Stimulated activated effector memory CD8-positive, alpha-beta T cell treated with anti-CD3 and anti-CD28 coated beads, Interleukin-12 subunit alpha, Interleukin-12 subunit beta, amount 100 ng/mL, for 72 hours (primary cell): ENCODE results near the gene ARF1.

Source experiments
- ATAC-seq: fragments of 150-1000 bp; cut with Tn5 transposase; 2 replicates; pipeline ENCODE4 v1.10.0; 2021
- DNase-seq, 2 donors: peaks; one replicate each; pipeline ENCODE4 v3.0.0; 2021 to 2022; ENCODE audit warnings: low spot score in 2 of 2
- H3K27ac Mint-ChIP-seq: one replicate; pipeline ENCODE4 v1.8.0; 2022; ENCODE audit warnings: mild to moderate bottlenecking, mixed read lengths
- H3K36me3 Mint-ChIP-seq: one replicate; pipeline ENCODE4 v1.8.0; 2022; ENCODE audit warnings: mild to moderate bottlenecking, mixed read lengths
- H3K4me1 Mint-ChIP-seq: one replicate; pipeline ENCODE4 v1.8.0; 2022; ENCODE audit warnings: mixed read lengths
- H3K4me3 Mint-ChIP-seq: one replicate; pipeline ENCODE4 v1.8.0; 2022; ENCODE audit warnings: mild to moderate bottlenecking, mixed read lengths
- H3K9me3 Mint-ChIP-seq: one replicate; pipeline ENCODE4 v1.8.0; 2022; ENCODE audit warnings: mixed read lengths

Gene ARF1

DNA sequence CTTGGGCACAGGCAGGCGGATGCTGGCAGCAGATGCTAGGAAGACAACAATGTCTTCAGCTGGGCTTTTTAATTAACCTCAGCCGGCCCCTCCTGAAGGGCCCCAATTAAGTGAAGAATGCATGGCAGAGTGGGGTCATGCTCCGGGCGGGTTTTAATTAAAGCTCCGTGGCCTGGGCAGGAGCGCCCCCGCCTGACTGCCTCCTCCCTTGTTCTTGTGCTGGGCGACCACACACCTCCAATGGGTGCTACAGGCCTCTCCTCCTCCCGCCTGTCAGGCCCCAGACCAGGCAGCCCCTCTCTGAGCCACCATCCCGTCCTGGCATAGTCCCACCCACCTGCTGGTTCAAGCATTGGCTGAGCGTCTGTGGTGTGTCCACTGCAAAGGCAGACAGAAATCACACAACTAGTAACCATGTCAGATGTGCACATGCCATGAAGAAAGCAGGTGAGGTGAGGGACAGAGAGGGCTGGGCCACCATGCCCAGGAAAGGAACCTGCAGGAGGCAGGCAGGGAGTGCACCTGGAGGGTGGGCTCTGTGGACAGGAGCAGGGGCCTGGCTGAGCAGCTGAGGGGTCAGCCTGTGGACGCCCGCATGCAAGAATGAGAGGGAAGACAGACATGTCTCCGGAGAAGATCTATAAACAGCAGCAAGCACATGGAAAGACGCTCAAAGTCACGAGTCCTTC is 8.5 kb upstream of the ARF1 start:
- no peaks in the 10 kb centered on the region for H3K9me3 Mint-ChIP-seq
- H3K4me3 Mint-ChIP-seq: no peak overlapping the region
- no peak overlapping the region for H3K27ac Mint-ChIP-seq
- ATAC-seq (peak; percentile 37), DNase-seq (no peak)
- peaks cover 4% of the 10 kb centered on the region for H3K36me3 Mint-ChIP-seq
- peaks cover 24% of the 10 kb centered on the region for H3K4me1 Mint-ChIP-seq

DNA sequence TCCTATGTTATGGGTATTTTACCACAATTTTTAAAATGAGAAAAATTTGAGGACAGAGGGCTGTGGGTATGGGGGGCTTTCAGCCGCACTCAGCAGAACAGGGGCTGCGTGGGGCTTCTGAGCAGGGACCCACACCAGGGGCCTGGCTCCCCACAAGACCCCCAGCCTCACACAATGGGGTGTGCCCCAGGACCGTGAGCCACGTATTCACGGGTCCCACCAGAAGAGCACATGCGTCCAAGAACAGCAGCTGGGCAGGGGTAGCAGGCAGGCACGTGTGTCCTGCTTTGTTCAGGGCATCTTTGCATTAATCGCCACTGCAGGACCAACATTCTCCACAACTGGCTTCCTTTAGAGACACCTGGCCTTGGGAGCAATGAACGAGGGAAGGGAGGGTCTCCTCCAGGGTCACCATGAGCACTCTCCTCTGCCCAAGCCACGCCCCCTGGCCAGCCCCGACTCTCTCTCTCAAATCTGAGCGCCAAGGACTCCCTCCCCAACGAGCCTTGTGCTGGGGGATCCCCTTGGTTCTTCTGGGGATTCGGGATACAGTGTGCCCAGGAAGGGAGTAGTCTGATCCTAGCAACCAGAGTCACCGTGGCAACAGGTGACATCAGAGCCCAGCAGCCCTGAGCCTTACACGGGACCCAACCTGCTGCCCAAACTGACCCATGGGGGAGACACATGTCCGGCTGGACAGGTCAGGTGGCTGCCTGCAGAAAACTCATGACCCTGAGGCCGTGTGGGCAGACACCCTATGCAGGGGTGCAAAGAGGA is 7.4 kb upstream of the ARF1 start:
- H3K4me3 Mint-ChIP-seq: no peak overlapping the region
- no peak overlapping the region for H3K27ac Mint-ChIP-seq
- DNase-seq: no peak
- peaks cover 10% of the 10 kb centered on the region for H3K36me3 Mint-ChIP-seq
- ATAC-seq: no peak
- H3K4me1 Mint-ChIP-seq: peaks cover 24% of the 10 kb centered on the region
- no peaks in the 10 kb centered on the region for H3K9me3 Mint-ChIP-seq

DNA sequence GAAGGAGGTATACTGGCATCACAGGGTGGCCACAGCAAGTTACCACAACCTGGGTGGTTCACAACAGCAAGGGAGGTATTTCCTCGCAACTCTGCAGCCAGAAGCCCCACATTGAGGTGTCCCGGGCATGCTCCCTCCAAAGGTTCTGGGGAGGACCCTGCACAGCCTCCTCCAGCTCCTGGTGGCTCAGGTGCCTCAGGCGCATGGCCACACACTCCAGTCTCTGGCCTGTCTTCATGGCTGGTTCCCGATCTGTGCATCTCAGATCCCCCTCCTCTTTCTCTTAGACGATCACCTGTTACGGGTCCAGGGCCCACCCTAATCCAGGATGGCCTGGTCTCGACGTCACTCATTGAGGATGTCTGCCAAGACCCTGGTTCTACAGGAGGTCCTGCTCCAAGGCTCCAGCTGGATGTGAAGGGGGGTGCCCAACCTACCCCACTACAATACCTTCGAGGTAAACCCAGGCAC is 6.7 kb upstream of the ARF1 start:
- H3K27ac Mint-ChIP-seq: no peak overlapping the region
- H3K4me3 Mint-ChIP-seq: no peak overlapping the region

DNA sequence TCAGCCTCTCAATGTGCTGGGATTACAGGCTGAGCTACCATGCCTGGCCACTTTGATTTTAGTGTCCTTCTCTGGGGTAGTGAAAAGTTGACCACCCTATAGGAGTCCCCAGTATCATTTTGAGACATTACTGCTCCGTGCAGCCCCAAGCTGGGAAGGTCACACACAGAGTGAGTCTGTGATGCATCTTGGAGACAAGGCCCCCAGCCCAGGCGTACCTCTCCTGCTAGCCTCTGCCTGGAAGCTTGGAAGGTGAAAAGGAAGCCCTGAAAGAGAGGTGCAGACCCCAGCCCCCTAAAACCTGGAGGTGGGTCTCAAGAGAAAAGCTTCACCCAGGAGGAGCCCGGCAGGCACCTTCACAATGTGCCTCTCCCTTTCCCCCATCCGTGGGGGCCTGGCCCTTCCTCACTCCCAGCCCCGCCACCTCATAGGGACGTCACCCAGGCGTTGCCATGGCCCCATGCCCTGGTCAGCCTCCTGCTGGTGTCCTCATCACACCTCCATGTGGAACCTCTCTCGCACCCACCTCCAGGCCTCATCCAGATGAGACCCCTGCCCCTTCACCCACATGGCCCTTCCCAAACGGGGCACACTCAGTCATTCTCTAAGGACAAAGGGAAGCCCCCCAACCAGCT is 5.6 kb upstream of the ARF1 start:
- no peak overlapping the region for H3K4me3 Mint-ChIP-seq
- ATAC-seq (no peak), DNase-seq (no peak)
- H3K36me3 Mint-ChIP-seq: peaks cover 10% of the 10 kb centered on the region
- H3K9me3 Mint-ChIP-seq: no peaks in the 10 kb centered on the region
- H3K27ac Mint-ChIP-seq: no peak overlapping the region
- H3K4me1 Mint-ChIP-seq: peaks cover 35% of the 10 kb centered on the region

More for the DNA sequence above, 6.7 kb upstream of the ARF1 start:
- ATAC-seq (no peak), DNase-seq (no peak)
- Mint-ChIP-seq H3K36me3 (peaks cover 10% of the 10 kb centered on the region), H3K9me3 (no peaks in the 10 kb centered on the region), H3K4me1 (peaks cover 24% of the 10 kb centered on the region)

GRCh38 chr1:228077565-228078330 is 4.8 kb upstream of the ARF1 start:
- no peaks in the 10 kb centered on the region for H3K9me3 Mint-ChIP-seq
- H3K36me3 Mint-ChIP-seq: peaks cover 15% of the 10 kb centered on the region
- no peak overlapping the region for H3K4me3 Mint-ChIP-seq
- DNase-seq (no peak), ATAC-seq (no peak)
- no peak overlapping the region for H3K27ac Mint-ChIP-seq
- H3K4me1 Mint-ChIP-seq: peaks cover 34% of the 10 kb centered on the region

- Mint-ChIP-seq H3K9me3 (no peaks in the 10 kb centered on the region), H3K4me1 (peaks cover 30% of the 10 kb centered on the region), H3K36me3 (peaks cover 28% of the 10 kb centered on the region), H3K27ac (no peak overlapping the region), H3K4me3 (no peak overlapping the region)
- no peak for ATAC-seq
- DNase-seq: no peak
Measured at GRCh38 chr1:228079013-228079412, 3.5 kb upstream of the ARF1 start.

GRCh38 chr1:228079601-228080263 is 2.8 kb upstream of the ARF1 start:
- no peak for ATAC-seq
- Mint-ChIP-seq H3K4me3 (no peak overlapping the region), H3K9me3 (no peaks in the 10 kb centered on the region), H3K4me1 (peaks cover 32% of the 10 kb centered on the region), H3K36me3 (peaks cover 35% of the 10 kb centered on the region), H3K27ac (no peak overlapping the region)
- no peak for DNase-seq

- peaks cover 47% of the 10 kb centered on the region for H3K4me1 Mint-ChIP-seq
- peaks cover 49% of the 10 kb centered on the region for H3K36me3 Mint-ChIP-seq
- DNase-seq (no peak), ATAC-seq (no peak)
- peak overlapping the region; percentile 90 for H3K4me3 Mint-ChIP-seq
- peak overlapping the region; percentile 94 for H3K27ac Mint-ChIP-seq
- no peaks in the 10 kb centered on the region for H3K9me3 Mint-ChIP-seq
Measured at GRCh38 chr1:228081144-228081543, 1.4 kb upstream of the ARF1 start.

DNA sequence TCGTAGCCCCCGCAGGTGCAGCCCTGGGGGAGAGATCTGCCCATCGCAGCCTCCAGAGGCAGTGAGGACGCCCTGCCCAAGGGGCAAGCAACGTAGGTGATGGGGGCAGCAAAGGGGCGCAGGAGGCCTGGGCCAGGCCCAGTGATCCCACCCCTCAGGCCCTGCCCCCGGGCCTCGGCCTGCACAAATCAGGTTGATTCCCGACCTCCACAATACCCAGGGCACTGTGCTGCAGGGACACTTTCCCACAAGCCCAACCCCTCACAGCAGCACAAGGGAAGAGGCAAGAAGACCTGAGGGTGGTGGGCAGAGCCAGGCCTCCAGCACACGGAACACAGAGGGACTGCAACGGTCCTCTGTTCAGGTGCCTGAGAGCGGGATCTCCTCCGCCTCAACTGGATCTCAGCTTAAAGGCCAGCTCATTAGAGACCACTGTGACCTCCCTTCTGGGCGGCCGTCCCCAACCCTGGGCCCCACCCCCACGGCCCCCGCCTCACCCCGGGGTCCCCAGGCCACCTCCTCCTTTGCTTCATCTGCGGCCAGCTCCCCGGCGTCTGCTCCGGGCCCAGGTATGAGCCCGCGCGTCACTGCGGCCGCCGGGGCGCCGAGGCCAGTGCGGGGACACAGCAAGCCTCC is 812 bp upstream of the ARF1 start:
- no peaks in the 10 kb centered on the region for H3K9me3 Mint-ChIP-seq
- peaks cover 52% of the 10 kb centered on the region for H3K4me1 Mint-ChIP-seq
- peak; percentile 27 for ATAC-seq
- peaks cover 55% of the 10 kb centered on the region for H3K36me3 Mint-ChIP-seq
- H3K27ac Mint-ChIP-seq: peak overlapping the region; percentile 94
- no peak for DNase-seq
- H3K4me3 Mint-ChIP-seq: peak overlapping the region; percentile 90

GRCh38 chr1:228082918-228083870 is 686 bp downstream of the ARF1 start:
- peaks cover 69% of the 10 kb centered on the region for H3K36me3 Mint-ChIP-seq
- peak overlapping the region; percentile 90 for H3K4me3 Mint-ChIP-seq
- ATAC-seq: peak; percentile 29
- H3K27ac Mint-ChIP-seq: peak overlapping the region; percentile 94
- H3K9me3 Mint-ChIP-seq: no peaks in the 10 kb centered on the region
- DNase-seq: no peak
- H3K4me1 Mint-ChIP-seq: peaks cover 56% of the 10 kb centered on the region

GRCh38 chr1:228083871-228084278 is 1.4 kb downstream of the ARF1 start:
- Mint-ChIP-seq H3K4me1 (peaks cover 63% of the 10 kb centered on the region), H3K27ac (peak overlapping the region; percentile 94), H3K9me3 (no peaks in the 10 kb centered on the region), H3K4me3 (peak overlapping the region; percentile 90), H3K36me3 (peaks cover 73% of the 10 kb centered on the region)
- ATAC-seq (no peak), DNase-seq (no peak)

- ATAC-seq (peak; percentile 69), DNase-seq (no peak)
- Mint-ChIP-seq H3K36me3 (peaks cover 73% of the 10 kb centered on the region), H3K9me3 (no peaks in the 10 kb centered on the region), H3K4me1 (peaks cover 67% of the 10 kb centered on the region), H3K4me3 (peak overlapping the region; percentile 90), H3K27ac (peak overlapping the region; percentile 94)
Measured at GRCh38 chr1:228084325-228084724, 1.8 kb downstream of the ARF1 start.

DNA sequence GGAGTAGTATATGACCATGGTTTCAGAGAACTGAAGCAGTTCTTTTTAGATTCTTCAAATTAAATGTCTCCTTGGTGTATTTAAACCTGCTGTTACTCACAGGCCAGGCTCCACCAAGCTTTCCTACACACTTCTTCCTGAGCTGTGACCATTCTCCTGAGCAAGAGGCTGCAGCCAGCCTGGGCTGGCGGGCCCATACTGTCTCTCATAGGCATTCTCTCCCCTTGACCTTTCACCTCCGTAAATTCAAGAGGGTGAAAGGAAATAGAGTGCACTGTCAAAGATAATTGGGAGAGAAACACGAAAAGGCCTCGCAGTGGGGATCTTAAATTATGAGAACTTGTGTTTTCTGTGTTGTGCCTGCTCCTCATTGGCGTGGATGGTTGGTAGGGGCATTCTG is 2.3 kb downstream of the ARF1 start:
- Mint-ChIP-seq H3K36me3 (peaks cover 75% of the 10 kb centered on the region), H3K4me3 (peak overlapping the region; percentile 90), H3K4me1 (peaks cover 72% of the 10 kb centered on the region), H3K27ac (peak overlapping the region; percentile 94), H3K9me3 (no peaks in the 10 kb centered on the region)
- DNase-seq (no peak), ATAC-seq (no peak)
